ENCODE data around the gene C5orf15. TPM values are rescaled to one million over a fixed set of nuclear protein-coding genes. Genes with fewer than 3 reads are reported as not detected.

The C5orf15 gene
- total and polyA plus RNA-seq, 8 donors = 6.4 to 35.4 (median 10.7) TPM

DNA sequence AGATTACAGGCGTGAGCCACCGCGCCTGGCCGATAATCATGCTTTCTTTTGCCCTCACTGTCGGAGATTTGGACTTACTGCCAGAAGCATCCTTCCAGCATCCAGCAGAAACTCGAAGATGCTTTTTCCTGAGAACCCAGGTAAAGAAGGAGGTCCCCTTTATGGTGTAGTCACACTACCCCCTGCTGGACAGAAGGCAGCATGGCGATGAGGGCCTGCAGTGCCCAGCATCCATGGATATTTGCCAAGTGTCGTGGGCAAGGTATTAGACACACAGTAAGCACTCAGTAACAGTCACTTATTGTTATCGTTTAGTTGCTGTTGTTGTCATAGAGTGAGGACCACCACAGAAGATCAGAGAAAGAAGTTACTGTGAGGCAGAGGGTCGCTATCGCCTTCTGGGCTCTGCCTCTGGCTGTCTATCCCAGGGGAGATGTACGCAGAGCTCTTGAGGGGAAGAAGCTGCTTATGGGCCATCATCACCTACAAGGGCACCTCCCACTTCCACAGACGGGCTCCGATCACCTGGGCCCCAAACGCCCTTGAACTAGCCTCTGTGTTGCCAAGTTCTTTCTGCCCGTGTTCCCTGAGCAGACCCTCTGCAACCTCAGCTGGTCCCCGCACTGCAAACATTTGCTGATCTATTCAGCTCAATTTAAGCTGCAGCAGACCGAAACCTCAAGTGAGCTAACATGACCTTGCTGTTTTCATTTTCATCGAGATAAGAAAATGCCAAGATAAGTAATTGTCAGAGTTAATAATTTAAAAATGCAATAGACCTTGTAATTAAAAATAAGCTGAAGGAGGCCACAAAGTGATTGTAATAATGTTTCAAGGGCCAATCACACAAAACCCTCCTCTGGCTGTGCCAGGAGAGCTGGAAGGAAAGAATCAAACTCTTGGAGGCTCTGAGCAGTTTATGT is 23.9 kb downstream of the C5orf15 start:
- no peak overlapping the region for H3K4me3 ChIP-seq
- WGBS, 2 donors = 25 to 28% methylated on average over 19 of the region's 19 CpGs
- DNase-seq (peak in 5 of 6 donors; percentile 51 to 75 (median 71)), ATAC-seq (peak; percentile 67 to 92 (median 84)), FAIRE-seq (no peak)
- H3K27me3 ChIP-seq = no peaks in the 10 kb centered on the region
- no peaks in the 10 kb centered on the region for H3K9me3 ChIP-seq
- intact Hi-C loops (cut with DNase I) = loop anchor here in 1 of 3 donors (10.0 kb wide), 1 partner anchor 520 kb away; no protein-coding TSS in a partner anchor
- TF ChIP-seq, protein P1, sequence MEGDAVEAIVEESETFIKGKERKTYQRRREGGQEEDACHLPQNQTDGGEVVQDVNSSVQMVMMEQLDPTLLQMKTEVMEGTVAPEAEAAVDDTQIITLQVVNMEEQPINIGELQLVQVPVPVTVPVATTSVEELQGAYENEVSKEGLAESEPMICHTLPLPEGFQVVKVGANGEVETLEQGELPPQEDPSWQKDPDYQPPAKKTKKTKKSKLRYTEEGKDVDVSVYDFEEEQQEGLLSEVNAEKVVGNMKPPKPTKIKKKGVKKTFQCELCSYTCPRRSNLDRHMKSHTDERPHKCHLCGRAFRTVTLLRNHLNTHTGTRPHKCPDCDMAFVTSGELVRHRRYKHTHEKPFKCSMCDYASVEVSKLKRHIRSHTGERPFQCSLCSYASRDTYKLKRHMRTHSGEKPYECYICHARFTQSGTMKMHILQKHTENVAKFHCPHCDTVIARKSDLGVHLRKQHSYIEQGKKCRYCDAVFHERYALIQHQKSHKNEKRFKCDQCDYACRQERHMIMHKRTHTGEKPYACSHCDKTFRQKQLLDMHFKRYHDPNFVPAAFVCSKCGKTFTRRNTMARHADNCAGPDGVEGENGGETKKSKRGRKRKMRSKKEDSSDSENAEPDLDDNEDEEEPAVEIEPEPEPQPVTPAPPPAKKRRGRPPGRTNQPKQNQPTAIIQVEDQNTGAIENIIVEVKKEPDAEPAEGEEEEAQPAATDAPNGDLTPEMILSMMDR (IDR thresholded peaks at IDR 0.05) = peak; percentile 51 to 73 (median 59)
- H3K27ac ChIP-seq = peak overlapping the region in 1 of 4 donors; percentile 33
- H3K4me1 ChIP-seq = peaks cover 0 to 4% (median 0%) of the 10 kb centered on the region in 3 donors
- no peaks in the 10 kb centered on the region for H3K36me3 ChIP-seq

DNA sequence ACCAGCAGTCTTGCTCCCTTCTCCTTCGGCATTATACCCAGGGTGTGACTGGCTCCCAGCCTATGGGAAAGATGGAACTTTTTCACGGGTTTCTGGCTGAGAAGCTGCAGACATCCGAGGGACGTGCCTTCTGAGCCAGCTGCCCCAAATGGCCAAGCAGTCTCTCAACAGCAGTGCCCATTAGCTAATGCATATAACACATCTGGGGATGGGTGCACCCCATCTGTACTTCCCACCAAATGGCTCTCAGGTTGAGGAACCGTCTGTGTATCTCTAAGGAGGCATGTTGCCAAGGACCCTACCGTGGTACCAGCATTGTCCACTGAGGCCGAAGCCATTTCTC is 25.0 kb downstream of the C5orf15 start:
- no peaks in the 10 kb centered on the region for H3K36me3 ChIP-seq
- TF ChIP-seq, protein P1 (IDR thresholded peaks at IDR 0.05) = no peak
- no peak overlapping the region for H3K27ac ChIP-seq
- no peaks in the 10 kb centered on the region for H3K27me3 ChIP-seq
- FAIRE-seq = no peak
- peak in 1 of 6 donors; percentile 8 for DNase-seq
- 58% methylated on average over 7 of the region's 7 CpGs for WGBS, 2 donors
- H3K4me1 ChIP-seq = peaks cover 0 to 4% (median 0%) of the 10 kb centered on the region in 3 donors
- intact Hi-C loops (cut with DNase I) = loop anchor here in 1 of 3 donors (10.0 kb wide), 1 partner anchor 519 kb away; no protein-coding TSS in a partner anchor
- H3K9me3 ChIP-seq = no peaks in the 10 kb centered on the region
- H3K4me3 ChIP-seq = no peak overlapping the region
- ATAC-seq = no peak

- WGBS, 2 donors = 62 to 69% methylated on average over 11 of the region's 11 CpGs
- Histone ChIP-seq H3K4me1 (peaks cover 0 to 4% (median 0%) of the 10 kb centered on the region in 3 donors), H3K27me3 (no peaks in the 10 kb centered on the region), H3K36me3 (no peaks in the 10 kb centered on the region), H3K9me3 (no peaks in the 10 kb centered on the region), H3K4me3 (no peak overlapping the region), H3K27ac (peak overlapping the region in 1 of 4 donors; percentile 17)
- DNase-seq (peak in 1 of 6 donors; percentile 21), FAIRE-seq (no peak), ATAC-seq (peak in 3 of 4 donors; percentile 20 to 48 (median 46))
- TF ChIP-seq, protein P1 (IDR thresholded peaks at IDR 0.05) = no peak
- intact Hi-C loops (cut with DNase I) = loop anchor here in 1 of 3 donors (10.0 kb wide), 1 partner anchor 518 kb away; no protein-coding TSS in a partner anchor
Observed at GRCh38 chr5:133942614-133943474, 25.6 kb downstream of the C5orf15 start.

DNA sequence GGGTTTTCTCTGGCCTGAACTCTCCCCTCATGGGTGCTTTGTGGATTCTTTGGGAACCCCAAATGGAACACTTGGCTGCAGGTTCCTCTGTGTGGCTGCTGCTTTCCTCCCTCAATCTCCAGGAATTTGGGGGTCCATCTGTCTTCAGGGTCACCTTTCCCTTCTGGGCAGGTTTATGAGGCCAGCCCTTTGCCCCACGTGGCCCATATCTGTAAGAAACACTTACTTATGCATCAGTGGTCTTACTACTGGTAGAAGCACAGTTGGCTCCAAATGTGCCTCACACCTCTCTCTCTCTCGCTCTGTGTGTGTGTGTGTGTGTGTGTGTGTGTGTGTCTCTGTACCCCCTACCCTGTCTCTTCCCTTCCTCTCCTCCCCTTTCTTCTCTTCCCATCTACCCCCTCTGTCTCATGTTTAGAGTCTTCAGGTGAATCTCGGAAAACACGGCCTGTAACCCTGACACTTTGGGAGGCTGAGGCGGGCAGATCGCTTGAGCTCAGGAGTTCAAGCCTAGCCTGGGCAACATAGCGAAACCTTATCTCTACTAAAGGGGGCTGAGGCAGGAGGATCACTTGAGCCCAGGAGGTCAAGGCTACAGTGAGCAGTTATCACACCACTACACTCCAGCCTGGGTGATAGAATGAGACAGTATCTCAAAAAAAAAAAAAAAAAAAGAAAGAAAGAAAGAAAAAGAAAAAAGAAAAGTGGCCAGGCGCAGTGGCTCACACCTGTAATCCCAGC is 26.8 kb downstream of the C5orf15 start:
- H3K4me3 ChIP-seq = no peak overlapping the region
- peaks cover 0 to 3% (median 0%) of the 10 kb centered on the region in 3 donors for H3K4me1 ChIP-seq
- FAIRE-seq (no peak), ATAC-seq (no peak), DNase-seq (peak in 1 of 6 donors; percentile 2)
- H3K9me3 ChIP-seq = no peaks in the 10 kb centered on the region
- no peak overlapping the region for H3K27ac ChIP-seq
- no peaks in the 10 kb centered on the region for H3K36me3 ChIP-seq
- intact Hi-C loops (cut with DNase I) = loop anchor here in 1 of 3 donors (10.0 kb wide), 1 partner anchor 517 kb away; no protein-coding TSS in a partner anchor
- WGBS, 2 donors = 83 to 88% methylated on average over 8 of the region's 8 CpGs
- TF ChIP-seq, protein P1 (IDR thresholded peaks at IDR 0.05) = no peak
- no peaks in the 10 kb centered on the region for H3K27me3 ChIP-seq

All from pancreas (tissue), 10 donors.